Ascending aorta (tissue), 2 donors: Measurements from ENCODE around the gene MACF1. TPM values are rescaled to one million over a fixed set of nuclear protein-coding genes. Genes with fewer than 3 reads are reported as not detected.
"Not testable (repeated sequence)": the region's sequence is repeated elsewhere in the genome, so short reads cannot be mapped to it uniquely, and the experiment has no call there.

Source experiments
- DNase-seq, 2 donors: peaks; one replicate each; pipeline ENCODE4 v3.0.0-alpha.2; 2019; ENCODE audit warnings: low spot score in 2 of 2
- H3K27ac ChIP-seq, 2 donors: fragments of 200-600 bp; sonication (generic); one replicate each; pipeline ENCODE4 v1.5.1; 2016 to 2017; ENCODE audit warnings: mild to moderate bottlenecking in 1 of 2
- H3K27me3 ChIP-seq: fragments of 200-600 bp; sonication (generic); one replicate; pipeline ENCODE4 v1.5.1; 2017
- H3K36me3 ChIP-seq, 2 donors: fragments of 200-600 bp; sonication (generic); one replicate each; pipeline ENCODE4 v1.5.1; 2016
- H3K4me1 ChIP-seq, 2 donors: fragments of 200-600 bp; sonication (generic); one replicate each; pipeline ENCODE4 v1.5.1; 2016 to 2017; ENCODE audit warnings: mild to moderate bottlenecking in 1 of 2
- H3K4me3 ChIP-seq, 2 donors: fragments of 200-600 bp; sonication (generic); one replicate each; pipeline ENCODE4 v1.5.1; 2016 to 2017; ENCODE audit warnings: mild to moderate bottlenecking in 1 of 2
- H3K9me3 ChIP-seq, 2 donors: fragments of 200-600 bp; sonication (generic); one replicate each; pipeline ENCODE4 v1.5.1; 2016
- CTCF ChIP-seq, 3 experiments: fragments of 200-600 bp in 2 of 3; fragments of 450-650 bp in 1 of 3; sonication (generic) in 2 of 3; IDR thresholded peaks; one replicate each; pipeline ENCODE4 v1.5.1; 2016 to 2019; ENCODE audit warnings: antibody characterized with exemption in 3 of 3, mild to moderate bottlenecking in 1 of 3, moderate library complexity in 1 of 3
- intact Hi-C: fragments of 100-400 bp; cut with DNase I; formaldehyde crosslinking; loops from one replicate; pipeline ENCODE4 v1.15.1; 2023
- total RNA-seq: library from RNA; depleted of rRNA; stranded (reverse); fragments of >200 nt; gene quantifications from one replicate; pipeline ENCODE4 v1.1.0, GENCODE V29; 2016

The MACF1 gene
- total RNA-seq, 1 donor from 2014 or later: 279 TPM

- H3K27me3 ChIP-seq, H3K36me3 ChIP-seq, H3K4me3 ChIP-seq, DNase-seq, intact Hi-C loops, H3K27ac ChIP-seq, H3K9me3 ChIP-seq, H3K4me1 ChIP-seq: not testable (repeated sequence)
These were observed 314.9 kb downstream of the MACF1 start for GRCh38 chr1:39519376-39519775.

GRCh38 chr1:39522221-39522620 lies 317.7 kb downstream of the MACF1 start:
- intact Hi-C loops, H3K27ac ChIP-seq, H3K4me3 ChIP-seq, H3K36me3 ChIP-seq, H3K9me3 ChIP-seq, H3K4me1 ChIP-seq, H3K27me3 ChIP-seq, DNase-seq: not testable (repeated sequence)

- Histone ChIP-seq H3K27ac (no peak overlapping the region), H3K36me3 (peaks cover 14 to 16% of the 10 kb centered on the region in 2 donors), H3K4me3 (no peak overlapping the region), H3K27me3 (no peaks in the 10 kb centered on the region), H3K4me1 (no peaks in the 10 kb centered on the region), H3K9me3 (no peaks in the 10 kb centered on the region)
- TF ChIP-seq CTCF (IDR thresholded peaks at IDR 0.05): no peak
- DNase-seq: no peak
- intact Hi-C loops: no loop called here
These were observed 318.4 kb downstream of the MACF1 start for GRCh38 chr1:39522661-39523567.

GRCh38 chr1:39524171-39524570 lies 319.7 kb downstream of the MACF1 start:
- TF ChIP-seq CTCF (IDR thresholded peaks at IDR 0.05): no peak
- Histone ChIP-seq H3K9me3 (no peaks in the 10 kb centered on the region), H3K27ac (no peak overlapping the region), H3K4me3 (no peak overlapping the region), H3K4me1 (no peaks in the 10 kb centered on the region), H3K36me3 (peaks cover 20 to 29% of the 10 kb centered on the region in 2 donors), H3K27me3 (no peaks in the 10 kb centered on the region)
- no peak for DNase-seq
- intact Hi-C loops: no loop called here

- H3K4me1 ChIP-seq: no peaks in the 10 kb centered on the region
- H3K9me3 ChIP-seq: no peaks in the 10 kb centered on the region
- H3K27ac ChIP-seq: no peak overlapping the region
- no peak for DNase-seq
- no peak for TF ChIP-seq CTCF (IDR thresholded peaks at IDR 0.05)
- no peak overlapping the region for H3K4me3 ChIP-seq
- no peaks in the 10 kb centered on the region for H3K27me3 ChIP-seq
- H3K36me3 ChIP-seq: peaks cover 20 to 33% of the 10 kb centered on the region in 2 donors
- intact Hi-C loops: no loop called here
These were observed 320.3 kb downstream of the MACF1 start for GRCh38 chr1:39524591-39525365.

- intact Hi-C loops: no loop called here
- no peak overlapping the region for H3K27ac ChIP-seq
- peaks cover 20 to 41% of the 10 kb centered on the region in 2 donors for H3K36me3 ChIP-seq
- H3K9me3 ChIP-seq: no peaks in the 10 kb centered on the region
- DNase-seq: no peak
- H3K4me3 ChIP-seq: no peak overlapping the region
- H3K27me3 ChIP-seq: no peaks in the 10 kb centered on the region
- H3K4me1 ChIP-seq: no peaks in the 10 kb centered on the region
- no peak for TF ChIP-seq CTCF (IDR thresholded peaks at IDR 0.05)
These were observed 321.1 kb downstream of the MACF1 start for GRCh38 chr1:39525366-39526165.
